ENCODE data around the gene TRPV6. TPM values are rescaled to one million over a fixed set of nuclear protein-coding genes. Genes with fewer than 3 reads are reported as not detected.

TRPV6 gene
- not detected for polyA plus RNA-seq (2013, experiment 1 of 2)
- not detected for polyA plus RNA-seq (2013, experiment 2 of 2)

DNA sequence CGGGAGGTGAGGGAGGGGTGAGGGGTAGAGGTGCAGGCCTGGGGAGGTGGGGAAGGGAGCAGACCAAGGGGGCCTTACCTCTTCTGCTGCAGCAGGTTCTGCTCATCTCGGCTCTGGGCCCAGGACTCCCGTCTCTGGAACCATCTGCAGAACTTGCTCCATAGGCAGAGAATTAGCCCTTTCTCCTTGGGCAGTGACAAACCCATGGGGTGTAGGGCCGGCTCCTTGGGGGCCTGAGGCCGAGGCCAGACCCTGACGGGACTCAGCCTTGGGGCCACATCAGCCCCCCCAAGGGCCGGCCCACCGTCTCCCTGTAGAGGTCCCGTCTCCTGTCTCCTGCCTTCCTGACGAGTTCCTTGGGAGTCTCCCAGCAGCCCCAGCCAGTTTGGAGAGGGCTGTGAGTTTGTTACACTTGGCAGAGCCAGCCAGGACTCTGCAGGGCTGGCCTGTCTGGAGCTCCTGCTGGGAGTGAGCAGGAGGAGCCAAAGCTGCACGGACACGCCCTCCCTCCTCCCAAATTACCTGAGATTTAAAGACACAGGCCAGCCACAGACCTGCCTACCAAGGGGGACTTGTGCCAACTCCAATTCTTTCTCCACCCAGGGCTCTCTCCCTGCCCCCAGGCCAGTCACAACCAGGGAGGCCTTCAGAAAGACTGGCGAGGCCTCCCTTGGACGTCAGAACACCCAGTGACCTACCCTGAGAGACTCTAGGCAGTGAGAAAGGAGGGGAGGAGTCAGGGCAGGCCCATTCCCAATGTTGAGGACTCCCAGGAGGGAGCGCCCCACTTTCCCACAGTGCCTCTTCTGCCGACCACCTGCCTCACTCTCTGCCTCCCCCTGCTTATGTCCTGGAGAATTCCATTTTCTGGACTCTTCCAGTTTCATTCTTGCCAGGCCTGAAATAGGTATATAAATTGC, at the start of gene TRPV6:
Gene TRPV6, minus strand, starts transcription at position 435 of the 920 bp plus-strand sequence.
- H3K27me3 ChIP-seq (ENCODE audit: control insufficient read depth in 1 of 2, insufficient read depth in 1 of 2, low read length in 2 of 2) = peaks cover 9 to 52% of the 10 kb centered on the region in 2 experiments
- 57% methylated on average over 9 of the region's 16 CpGs for WGBS
- no peak within 1 kb of the TSS for H3K4me2 ChIP-seq (ENCODE audit: low read length, poor library complexity, severe bottlenecking)

DNA sequence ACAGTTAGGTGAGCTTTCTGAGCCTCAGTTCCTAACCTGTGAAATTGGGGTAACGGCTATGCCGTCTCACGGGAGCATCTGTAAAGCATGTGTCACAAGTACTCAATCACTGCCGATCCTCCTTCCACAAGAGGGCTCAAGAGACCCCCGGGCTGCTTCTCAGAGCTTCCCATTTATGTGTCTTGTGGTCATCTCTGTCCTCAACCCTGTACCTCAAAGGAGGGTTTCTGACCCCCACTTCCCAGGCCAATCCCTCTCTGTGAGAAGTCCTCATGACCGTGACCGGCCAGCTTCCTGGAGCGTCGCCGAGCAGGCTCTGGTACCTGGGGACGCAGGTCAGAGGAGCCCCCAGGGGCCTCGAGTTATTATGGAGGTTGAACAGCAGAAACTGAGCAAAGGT, 48.5 kb upstream of the TRPV6 start:
- H3K4ac ChIP-seq (ENCODE audit: low read depth in 1 of 2, low read length in 2 of 2) = no peak overlapping the region
- no peak overlapping the region for H3K18ac ChIP-seq (ENCODE audit: low read depth in 1 of 2, low read length in 2 of 2)
- H3K27me3 ChIP-seq (ENCODE audit: control insufficient read depth in 1 of 2, insufficient read depth in 1 of 2, low read length in 2 of 2) = peaks cover 0 to 16% of the 10 kb centered on the region in 2 experiments
- H3K9me3 ChIP-seq (ENCODE audit: control insufficient read depth, low read length) = no peaks in the 10 kb centered on the region
- H2BK120ac ChIP-seq (ENCODE audit: low read depth, low read length) = no peak overlapping the region
- H2BK12ac ChIP-seq (ENCODE audit: low read length in 2 of 2) = no peak overlapping the region
- no peak overlapping the region for H3K14ac ChIP-seq (ENCODE audit: low read length in 2 of 2)
- no peak overlapping the region for H3K4me2 ChIP-seq (ENCODE audit: low read length, poor library complexity, severe bottlenecking)
- no peak overlapping the region for H4K8ac ChIP-seq (ENCODE audit: low read length)
- H3K9ac ChIP-seq (ENCODE audit: low read length) = no peak overlapping the region
- no peak overlapping the region for H3K4me3 ChIP-seq (ENCODE audit: insufficient read depth in 1 of 2, low read depth in 1 of 2, low read length in 2 of 2)
- no peak overlapping the region for H2AFZ ChIP-seq (ENCODE audit: low read depth, low read length)
- H2AK5ac ChIP-seq (ENCODE audit: low read length, severe bottlenecking) = no peak overlapping the region
- DNase-seq = no peak
- no peak overlapping the region for H2BK5ac ChIP-seq (ENCODE audit: low read depth, low read length, poor library complexity, severe bottlenecking)
- no peaks in the 10 kb centered on the region for H3K79me1 ChIP-seq (replicated peaks; ENCODE audit: low read length, poor library complexity, severe bottlenecking)
- no peak overlapping the region for H2BK15ac ChIP-seq (ENCODE audit: low read depth, poor library complexity, severe bottlenecking)
- H3K36me3 ChIP-seq (ENCODE audit: control insufficient read depth in 1 of 2, insufficient read depth in 2 of 2, low read depth in 1 of 2, low read length in 2 of 2) = no peaks in the 10 kb centered on the region
- H3K4me1 ChIP-seq (ENCODE audit: control insufficient read depth, insufficient read depth, low read depth, low read length) = no peaks in the 10 kb centered on the region
- no peak overlapping the region for H3K23ac ChIP-seq (ENCODE audit: low read length in 2 of 2)
- H4K91ac ChIP-seq (ENCODE audit: low read length) = no peak overlapping the region
- 80% methylated on average over 12 of the region's 12 CpGs for WGBS
- H3K27ac ChIP-seq (ENCODE audit: low read length, poor library complexity, severe bottlenecking) = no peak overlapping the region

More for the DNA sequence above, at the start of gene TRPV6:
- no peak for DNase-seq
- H3K18ac ChIP-seq (ENCODE audit: low read depth in 1 of 2, low read length in 2 of 2) = no peak within 1 kb of the TSS
- H2AK5ac ChIP-seq (ENCODE audit: low read length, severe bottlenecking) = no peak within 1 kb of the TSS
- no peak within 1 kb of the TSS for H2BK5ac ChIP-seq (ENCODE audit: low read depth, low read length, poor library complexity, severe bottlenecking)
- H2BK15ac ChIP-seq (ENCODE audit: low read depth, poor library complexity, severe bottlenecking) = no peak within 1 kb of the TSS
- H2BK12ac ChIP-seq (ENCODE audit: low read length in 2 of 2) = no peak within 1 kb of the TSS
- no peak within 1 kb of the TSS for H3K14ac ChIP-seq (ENCODE audit: low read length in 2 of 2)
- H3K4me3 ChIP-seq (ENCODE audit: insufficient read depth in 1 of 2, low read depth in 1 of 2, low read length in 2 of 2) = no peak within 1 kb of the TSS
- H4K91ac ChIP-seq (ENCODE audit: low read length) = no peak within 1 kb of the TSS
- H2BK120ac ChIP-seq (ENCODE audit: low read depth, low read length) = no peak within 1 kb of the TSS
- H3K9me3 ChIP-seq (ENCODE audit: control insufficient read depth, low read length) = no peaks in the 10 kb centered on the region
- H3K9ac ChIP-seq (ENCODE audit: low read length) = no peak within 1 kb of the TSS
- no peaks in the 10 kb centered on the region for H3K79me1 ChIP-seq (replicated peaks; ENCODE audit: low read length, poor library complexity, severe bottlenecking)
- no peak within 1 kb of the TSS for H2AFZ ChIP-seq (ENCODE audit: low read depth, low read length)
- no peak within 1 kb of the TSS for H3K23ac ChIP-seq (ENCODE audit: low read length in 2 of 2)
- H3K27ac ChIP-seq (ENCODE audit: low read length, poor library complexity, severe bottlenecking) = no peak within 1 kb of the TSS
- no peak within 1 kb of the TSS for H4K8ac ChIP-seq (ENCODE audit: low read length)
- H3K4ac ChIP-seq (ENCODE audit: low read depth in 1 of 2, low read length in 2 of 2) = no peak within 1 kb of the TSS
- H3K4me1 ChIP-seq (ENCODE audit: control insufficient read depth, insufficient read depth, low read depth, low read length) = peaks cover 1% of the 10 kb centered on the region
- H3K36me3 ChIP-seq (ENCODE audit: control insufficient read depth in 1 of 2, insufficient read depth in 2 of 2, low read depth in 1 of 2, low read length in 2 of 2) = no peaks in the 10 kb centered on the region

DNA sequence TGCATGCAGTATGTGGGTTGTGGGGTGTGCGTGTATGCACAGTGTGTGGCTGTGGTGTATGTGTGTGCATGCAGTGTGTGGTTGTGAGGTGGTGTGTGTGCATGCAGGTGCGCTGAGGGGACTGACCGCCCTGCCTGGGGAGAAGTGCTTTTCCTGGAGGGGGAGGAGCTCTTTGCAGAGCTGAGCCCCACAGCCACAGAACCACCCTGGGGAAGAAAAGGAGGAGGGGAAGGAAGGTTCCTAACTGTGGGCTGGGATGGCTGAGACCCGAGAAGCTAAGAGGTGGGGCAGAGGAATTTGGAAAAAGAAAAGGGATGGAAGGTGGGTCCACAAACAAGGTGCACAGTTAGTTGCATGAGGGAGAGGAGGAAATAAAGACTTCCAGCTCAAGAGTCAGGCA, 48.1 kb upstream of the TRPV6 start, which contains the start of gene TRPV5:
Gene TRPV5, minus strand, starts transcription at position 123 of the 400 bp plus-strand sequence. CDS start 287 bp downstream, outside the sequence.
- no peak within 1 kb of the TSS for H3K4me3 ChIP-seq (ENCODE audit: insufficient read depth in 1 of 2, low read depth in 1 of 2, low read length in 2 of 2)
- DNase-seq = no peak
- peaks cover 0 to 16% of the 10 kb centered on the region in 2 experiments for H3K27me3 ChIP-seq (ENCODE audit: control insufficient read depth in 1 of 2, insufficient read depth in 1 of 2, low read length in 2 of 2)
- H3K4me1 ChIP-seq (ENCODE audit: control insufficient read depth, insufficient read depth, low read depth, low read length) = no peaks in the 10 kb centered on the region
- no peaks in the 10 kb centered on the region for H3K79me1 ChIP-seq (replicated peaks; ENCODE audit: low read length, poor library complexity, severe bottlenecking)
- no peak within 1 kb of the TSS for H4K91ac ChIP-seq (ENCODE audit: low read length)
- no peak within 1 kb of the TSS for H2BK120ac ChIP-seq (ENCODE audit: low read depth, low read length)
- H2BK12ac ChIP-seq (ENCODE audit: low read length in 2 of 2) = no peak within 1 kb of the TSS
- H3K4me2 ChIP-seq (ENCODE audit: low read length, poor library complexity, severe bottlenecking) = no peak within 1 kb of the TSS
- no peaks in the 10 kb centered on the region for H3K9me3 ChIP-seq (ENCODE audit: control insufficient read depth, low read length)
- H2AK5ac ChIP-seq (ENCODE audit: low read length, severe bottlenecking) = no peak within 1 kb of the TSS
- no peak within 1 kb of the TSS for H3K27ac ChIP-seq (ENCODE audit: low read length, poor library complexity, severe bottlenecking)
- no peak within 1 kb of the TSS for H4K8ac ChIP-seq (ENCODE audit: low read length)
- no peak within 1 kb of the TSS for H3K23ac ChIP-seq (ENCODE audit: low read length in 2 of 2)
- no peak within 1 kb of the TSS for H3K9ac ChIP-seq (ENCODE audit: low read length)
- no peak within 1 kb of the TSS for H2BK5ac ChIP-seq (ENCODE audit: low read depth, low read length, poor library complexity, severe bottlenecking)
- WGBS = 81% methylated on average over 4 of the region's 4 CpGs
- no peak within 1 kb of the TSS for H3K18ac ChIP-seq (ENCODE audit: low read depth in 1 of 2, low read length in 2 of 2)
- H2AFZ ChIP-seq (ENCODE audit: low read depth, low read length) = no peak within 1 kb of the TSS
- no peak within 1 kb of the TSS for H2BK15ac ChIP-seq (ENCODE audit: low read depth, poor library complexity, severe bottlenecking)
- no peak within 1 kb of the TSS for H3K4ac ChIP-seq (ENCODE audit: low read depth in 1 of 2, low read length in 2 of 2)
- no peak within 1 kb of the TSS for H3K14ac ChIP-seq (ENCODE audit: low read length in 2 of 2)
- no peaks in the 10 kb centered on the region for H3K36me3 ChIP-seq (ENCODE audit: control insufficient read depth in 1 of 2, insufficient read depth in 2 of 2, low read depth in 1 of 2, low read length in 2 of 2)

DNA sequence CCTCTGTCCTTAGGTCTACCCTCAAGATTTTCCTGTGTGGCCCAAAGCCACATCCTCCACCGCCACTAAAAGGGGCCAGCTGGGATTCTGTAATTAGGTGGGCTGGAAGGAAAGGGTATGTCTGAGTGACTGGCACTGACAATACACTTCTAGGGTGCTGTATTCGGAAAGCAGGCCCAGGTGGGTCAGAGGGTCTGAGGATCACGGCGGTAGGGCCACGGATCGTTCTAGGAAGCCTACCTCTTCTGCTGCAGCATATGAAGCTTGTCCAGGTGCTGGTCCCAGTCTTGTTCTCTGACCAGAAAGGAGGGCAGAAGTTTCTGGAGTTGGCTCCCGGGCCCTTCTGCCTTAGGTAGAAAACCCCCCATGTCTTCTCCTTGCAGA, 47.5 kb upstream of the TRPV6 start:
- Histone ChIP-seq H4K91ac (ENCODE audit: low read length) (no peak overlapping the region), H3K23ac (ENCODE audit: low read length in 2 of 2) (no peak overlapping the region), H3K79me1 (replicated peaks; ENCODE audit: low read length, poor library complexity, severe bottlenecking) (no peaks in the 10 kb centered on the region), H2BK120ac (ENCODE audit: low read depth, low read length) (no peak overlapping the region), H3K9ac (ENCODE audit: low read length) (no peak overlapping the region), H3K18ac (ENCODE audit: low read depth in 1 of 2, low read length in 2 of 2) (no peak overlapping the region), H2BK12ac (ENCODE audit: low read length in 2 of 2) (no peak overlapping the region), H3K27ac (ENCODE audit: low read length, poor library complexity, severe bottlenecking) (no peak overlapping the region), H4K8ac (ENCODE audit: low read length) (no peak overlapping the region), H3K4me1 (ENCODE audit: control insufficient read depth, insufficient read depth, low read depth, low read length) (no peaks in the 10 kb centered on the region), H2AFZ (ENCODE audit: low read depth, low read length) (no peak overlapping the region), H3K4ac (ENCODE audit: low read depth in 1 of 2, low read length in 2 of 2) (no peak overlapping the region), H3K27me3 (ENCODE audit: control insufficient read depth in 1 of 2, insufficient read depth in 1 of 2, low read length in 2 of 2) (peaks cover 0 to 16% of the 10 kb centered on the region in 2 experiments), H3K4me2 (ENCODE audit: low read length, poor library complexity, severe bottlenecking) (no peak overlapping the region), H2BK15ac (ENCODE audit: low read depth, poor library complexity, severe bottlenecking) (no peak overlapping the region), H3K14ac (ENCODE audit: low read length in 2 of 2) (no peak overlapping the region), H3K4me3 (ENCODE audit: insufficient read depth in 1 of 2, low read depth in 1 of 2, low read length in 2 of 2) (no peak overlapping the region), H3K9me3 (ENCODE audit: control insufficient read depth, low read length) (no peaks in the 10 kb centered on the region), H3K36me3 (ENCODE audit: control insufficient read depth in 1 of 2, insufficient read depth in 2 of 2, low read depth in 1 of 2, low read length in 2 of 2) (no peaks in the 10 kb centered on the region), H2BK5ac (ENCODE audit: low read depth, low read length, poor library complexity, severe bottlenecking) (no peak overlapping the region), H2AK5ac (ENCODE audit: low read length, severe bottlenecking) (no peak overlapping the region)
- 84% methylated on average over 7 of the region's 7 CpGs for WGBS
- no peak for DNase-seq
